Endodermal cell (in vitro differentiated cells): Measurements from ENCODE around the gene ARF6. TPM values are rescaled to one million over a fixed set of nuclear protein-coding genes. Genes with fewer than 3 reads are reported as not detected.

Source experiments
- DNase-seq: peaks from one replicate; pipeline ENCODE4 v3.0.0-alpha.2; 2017
- H3K27ac ChIP-seq: 2 replicates; pipeline ENCODE4 v1.5.1; 2013; ENCODE audit warnings: mild to moderate bottlenecking, low read depth, low read length, moderate library complexity
- H3K27me3 ChIP-seq: 2 replicates; pipeline ENCODE4 v1.6.1; 2013; ENCODE audit warnings: mild to moderate bottlenecking, low read length, moderate library complexity; ENCODE audit not compliant: insufficient read depth, control insufficient read depth, poor library complexity, severe bottlenecking
- H3K36me3 ChIP-seq: 2 replicates; pipeline ENCODE4 v1.7.0; 2013; ENCODE audit warnings: mild to moderate bottlenecking, low read length, moderate library complexity; ENCODE audit not compliant: control insufficient read depth, insufficient read depth
- H3K4me1 ChIP-seq: one replicate; pipeline ENCODE4 v1.7.0; 2013; ENCODE audit warnings: low read length; ENCODE audit not compliant: control insufficient read depth, insufficient read depth
- H3K4me3 ChIP-seq: 2 replicates; pipeline ENCODE4 v1.5.1; 2013; ENCODE audit warnings: mild to moderate bottlenecking, low read length, moderate library complexity
- H3K9ac ChIP-seq: 2 replicates; pipeline ENCODE4 v1.6.1; 2013; ENCODE audit warnings: mild to moderate bottlenecking, low read length, moderate library complexity; ENCODE audit not compliant: poor library complexity, severe bottlenecking; ENCODE audit errors: extremely low read depth
- H3K9me3 ChIP-seq: 2 replicates; pipeline ENCODE4 v1.6.1; 2013; ENCODE audit warnings: mild to moderate bottlenecking, low read length, moderate library complexity; ENCODE audit not compliant: control insufficient read depth
- H3K27ac Mint-ChIP-seq: 2 replicates; pipeline ENCODE4 v1.8.0; 2020; ENCODE audit warnings: mixed read lengths
- H3K27me3 Mint-ChIP-seq: 2 replicates; pipeline ENCODE4 v1.8.0; 2021; ENCODE audit warnings: mild to moderate bottlenecking, mixed read lengths; ENCODE audit not compliant: insufficient read depth
- H3K36me3 Mint-ChIP-seq: 2 replicates; pipeline ENCODE4 v1.8.0; 2020; ENCODE audit warnings: low read depth, mixed read lengths
- H3K4me1 Mint-ChIP-seq: 2 replicates; pipeline ENCODE4 v1.8.0; 2020; ENCODE audit warnings: mixed read lengths
- H3K4me3 Mint-ChIP-seq: 2 replicates; pipeline ENCODE4 v1.8.0; 2020; ENCODE audit warnings: mild to moderate bottlenecking, moderate library complexity, mixed read lengths
- H3K9me3 Mint-ChIP-seq: 2 replicates; pipeline ENCODE4 v1.8.0; 2020; ENCODE audit warnings: mild to moderate bottlenecking, mixed read lengths
- CTCF ChIP-seq: fragments of 200-600 bp; sonication (generic); conservative IDR thresholded peaks from 2 replicates; pipeline ENCODE4 v1.5.0; 2021; ENCODE audit warnings: antibody characterized with exemption, mild to moderate bottlenecking
- WGBS, 2 experiments: methylation state at CpG; one replicate each; pipeline versions ENCODE4 v1.1.5 to v1.1.7; 2013; ENCODE audit warnings: missing lambda C conversion rate in 2 of 2, mixed read lengths in 1 of 2; ENCODE audit not compliant: insufficient coverage in 1 of 2, insufficient read length in 1 of 2; 5-methylcytosine and 5-hydroxymethylcytosine counted together
- total RNA-seq, 2 donors: library from RNA; stranded (reverse); fragmentation: NEBNext Ultra II Directional in 1 of 2; extraction: Animal tissue kit (Norgen Biotek cat#: 25700) in 1 of 2; gene quantifications; 2 replicates in 1 of 2; 3 replicates in 1 of 2; pipeline ENCODE4 v1.2.1, GENCODE V29; 2021

ARF6 gene
- total RNA-seq, 2 donors from 2014 or later, result 45.2 to 46.7 TPM

DNA sequence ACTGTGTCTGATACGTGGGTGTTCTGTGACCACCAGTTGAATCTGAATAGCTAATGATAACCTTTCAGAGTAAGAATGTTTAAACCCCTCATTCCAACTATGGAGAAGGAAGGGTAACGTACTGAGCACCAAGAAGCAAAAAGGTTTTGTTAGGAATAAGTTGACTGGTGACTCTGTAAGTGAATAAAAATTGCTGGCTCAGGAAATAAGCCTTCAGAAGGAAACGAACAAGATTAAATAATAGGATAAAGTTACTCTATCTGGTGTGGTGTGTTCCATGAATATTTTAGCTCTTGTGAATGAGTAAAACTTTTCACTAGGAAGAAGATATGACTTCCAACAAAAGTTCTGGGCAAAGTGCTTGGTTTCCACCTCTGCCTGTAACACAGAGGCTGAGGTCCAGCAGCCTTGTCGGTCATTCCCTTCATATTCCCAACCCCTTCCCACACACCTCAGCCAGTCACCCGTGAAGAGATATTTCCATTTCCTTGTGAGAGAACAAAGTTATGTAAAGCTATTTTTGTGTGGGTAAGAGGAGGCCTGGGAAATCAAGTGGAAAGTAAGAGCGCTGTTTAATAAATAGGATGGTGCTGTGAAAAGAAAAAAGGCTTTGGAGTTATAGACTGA, 47.1 kb downstream of the ARF6 start:
- Mint-ChIP-seq H3K36me3 (peaks cover 2% of the 10 kb centered on the region), H3K27ac (no peak overlapping the region)
- 77 to 88% methylated on average over 4 to 6 of the region's 6 CpGs for WGBS, 2 experiments

GRCh38 chr14:49940808-49941421, 48.0 kb downstream of the ARF6 start:
- Mint-ChIP-seq H3K4me1 (peaks cover 2% of the 10 kb centered on the region), H3K27ac (no peak overlapping the region), H3K4me3 (no peak overlapping the region), H3K36me3 (peaks cover 2% of the 10 kb centered on the region), H3K9me3 (peaks cover 35% of the 10 kb centered on the region), H3K27me3 (no peaks in the 10 kb centered on the region)
- H3K36me3 ChIP-seq, result no peaks in the 10 kb centered on the region
- no peak for TF ChIP-seq CTCF
- 86% methylated on average over 1 of the region's 1 CpG; no CpG with 5 or more reads in 1 of the 2 experiments for WGBS, 2 experiments
- H3K9ac ChIP-seq, result no peak overlapping the region
- no peak for DNase-seq
- no peaks in the 10 kb centered on the region for H3K9me3 ChIP-seq
- H3K4me1 ChIP-seq, result no peaks in the 10 kb centered on the region
- H3K27me3 ChIP-seq, result no peaks in the 10 kb centered on the region
- no peak overlapping the region for H3K4me3 ChIP-seq
- no peak overlapping the region for H3K27ac ChIP-seq

More for the DNA sequence above, 47.1 kb downstream of the ARF6 start:
- Mint-ChIP-seq H3K4me1 (no peaks in the 10 kb centered on the region), H3K9me3 (peaks cover 36% of the 10 kb centered on the region), H3K27me3 (no peaks in the 10 kb centered on the region), H3K4me3 (no peak overlapping the region)
- Histone ChIP-seq H3K4me3 (no peak overlapping the region), H3K27ac (no peak overlapping the region), H3K4me1 (no peaks in the 10 kb centered on the region), H3K9me3 (no peaks in the 10 kb centered on the region), H3K27me3 (no peaks in the 10 kb centered on the region), H3K36me3 (no peaks in the 10 kb centered on the region), H3K9ac (no peak overlapping the region)
- DNase-seq, result no peak
- TF ChIP-seq CTCF, result no peak

- no peak overlapping the region for H3K9ac ChIP-seq
- no peak overlapping the region for H3K4me3 ChIP-seq
- peaks cover 2% of the 10 kb centered on the region for H3K36me3 Mint-ChIP-seq
- peaks cover 6% of the 10 kb centered on the region for H3K4me1 Mint-ChIP-seq
- H3K9me3 ChIP-seq, result no peaks in the 10 kb centered on the region
- no peak for DNase-seq
- peaks cover 24% of the 10 kb centered on the region for H3K9me3 Mint-ChIP-seq
- no peaks in the 10 kb centered on the region for H3K36me3 ChIP-seq
- no peak overlapping the region for H3K4me3 Mint-ChIP-seq
- TF ChIP-seq CTCF, result no peak
- no peak overlapping the region for H3K27ac ChIP-seq
- H3K27ac Mint-ChIP-seq, result no peak overlapping the region
- no peaks in the 10 kb centered on the region for H3K4me1 ChIP-seq
- WGBS, 2 experiments, result 93% methylated on average over 2 of the region's 2 CpGs; no CpG with 5 or more reads in 1 of the 2 experiments
- H3K27me3 Mint-ChIP-seq, result no peaks in the 10 kb centered on the region
- no peaks in the 10 kb centered on the region for H3K27me3 ChIP-seq
These were observed 49.2 kb downstream of the ARF6 start for GRCh38 chr14:49942090-49942489.
